RWPE2 (cell line): Measurements from ENCODE around the gene SOAT1.
"Not testable (repeated sequence)": the region's sequence is repeated elsewhere in the genome, so short reads cannot be mapped to it uniquely, and the experiment has no call there.

ENCODE experiments used
- ATAC-seq: fragments of 200-7000 bp; cut with Tn5 transposase; 3 replicates; pipeline ENCODE4 v1.9.1; 2021; ENCODE audit warnings: low read depth
- DNase-seq: peaks from one replicate; pipeline ENCODE4 v3.0.0-alpha.2; 2020; ENCODE audit warnings: low spot score
- H3K27ac ChIP-seq: fragments of 450-650 bp; 2 replicates; pipeline ENCODE4 v1.5.1; 2017; ENCODE audit warnings: mild to moderate bottlenecking; ENCODE audit not compliant: poor library complexity, severe bottlenecking
- H3K27me3 ChIP-seq: fragments of 250-450 bp; sonication (Bioruptor Pico); 2 replicates; pipeline ENCODE4 v1.5.1; 2021; ENCODE audit warnings: mild to moderate bottlenecking, moderate library complexity; ENCODE audit not compliant: insufficient read depth, poor library complexity, severe bottlenecking
- H3K36me3 ChIP-seq: fragments of 250-450 bp; sonication (Bioruptor Pico); 2 replicates; pipeline ENCODE4 v1.5.1; 2020; ENCODE audit warnings: low read depth, mild to moderate bottlenecking, moderate library complexity
- H3K4me1 ChIP-seq: fragments of 250-450 bp; sonication (Bioruptor Pico); 2 replicates; pipeline ENCODE4 v1.5.1; 2021; ENCODE audit warnings: mild to moderate bottlenecking, moderate library complexity; ENCODE audit not compliant: insufficient read depth, poor library complexity, severe bottlenecking
- H3K4me3 ChIP-seq: fragments of 250-450 bp; sonication (Bioruptor Pico); 2 replicates; pipeline ENCODE4 v1.5.1; 2021; ENCODE audit warnings: mild to moderate bottlenecking, moderate library complexity; ENCODE audit not compliant: severe bottlenecking
- H3K9me3 ChIP-seq: fragments of 250-450 bp; sonication (Bioruptor Pico); 2 replicates; pipeline ENCODE4 v1.5.1; 2021; ENCODE audit warnings: mild to moderate bottlenecking, moderate library complexity; ENCODE audit not compliant: severe bottlenecking
- TF ChIP-seq, protein P1 (sequence below): fragments of 450-650 bp; IDR thresholded peaks from one replicate; pipeline ENCODE4 v1.5.1; 2017; ENCODE audit warnings: mild to moderate bottlenecking, moderate library complexity; ENCODE audit not compliant: poor library complexity, severe bottlenecking

The SOAT1 gene

DNA sequence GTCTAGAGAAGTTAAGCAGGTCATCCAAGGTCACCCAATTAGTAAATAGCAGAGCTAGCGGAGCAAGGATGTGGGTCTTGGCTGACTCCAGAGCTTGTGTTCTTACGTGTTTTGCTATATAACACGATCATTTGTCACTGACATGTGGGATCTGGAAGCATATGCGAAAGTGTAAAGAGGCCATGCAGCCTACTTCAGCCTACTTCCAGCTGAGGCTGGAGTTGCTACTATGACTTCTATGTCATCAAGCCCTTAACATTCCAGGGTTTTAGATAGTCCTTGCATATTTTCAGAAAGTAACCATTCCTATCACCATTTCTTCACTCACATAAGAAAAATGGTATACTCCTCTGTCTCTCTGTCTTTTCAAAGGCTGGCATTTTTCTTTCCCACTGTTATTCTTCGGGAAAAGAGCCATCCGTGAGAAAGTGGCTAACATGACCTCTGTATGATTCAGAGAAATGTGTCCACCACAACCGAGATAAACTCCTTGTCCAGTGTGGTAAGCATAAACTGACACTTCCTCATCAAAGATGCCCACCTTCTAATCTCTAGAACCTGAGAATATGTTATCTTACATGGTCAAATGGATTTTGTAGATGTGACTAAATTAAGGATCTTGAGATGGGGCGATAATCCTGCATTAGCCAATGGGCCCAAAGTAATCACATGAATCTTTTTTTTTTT lies 40.2 kb upstream of the SOAT1 start:
- Histone ChIP-seq H3K4me1 (no peaks in the 10 kb centered on the region), H3K27ac (no peak overlapping the region), H3K9me3 (no peaks in the 10 kb centered on the region), H3K36me3 (no peaks in the 10 kb centered on the region), H3K4me3 (no peak overlapping the region), H3K27me3 (no peaks in the 10 kb centered on the region)
- TF ChIP-seq, protein P1, sequence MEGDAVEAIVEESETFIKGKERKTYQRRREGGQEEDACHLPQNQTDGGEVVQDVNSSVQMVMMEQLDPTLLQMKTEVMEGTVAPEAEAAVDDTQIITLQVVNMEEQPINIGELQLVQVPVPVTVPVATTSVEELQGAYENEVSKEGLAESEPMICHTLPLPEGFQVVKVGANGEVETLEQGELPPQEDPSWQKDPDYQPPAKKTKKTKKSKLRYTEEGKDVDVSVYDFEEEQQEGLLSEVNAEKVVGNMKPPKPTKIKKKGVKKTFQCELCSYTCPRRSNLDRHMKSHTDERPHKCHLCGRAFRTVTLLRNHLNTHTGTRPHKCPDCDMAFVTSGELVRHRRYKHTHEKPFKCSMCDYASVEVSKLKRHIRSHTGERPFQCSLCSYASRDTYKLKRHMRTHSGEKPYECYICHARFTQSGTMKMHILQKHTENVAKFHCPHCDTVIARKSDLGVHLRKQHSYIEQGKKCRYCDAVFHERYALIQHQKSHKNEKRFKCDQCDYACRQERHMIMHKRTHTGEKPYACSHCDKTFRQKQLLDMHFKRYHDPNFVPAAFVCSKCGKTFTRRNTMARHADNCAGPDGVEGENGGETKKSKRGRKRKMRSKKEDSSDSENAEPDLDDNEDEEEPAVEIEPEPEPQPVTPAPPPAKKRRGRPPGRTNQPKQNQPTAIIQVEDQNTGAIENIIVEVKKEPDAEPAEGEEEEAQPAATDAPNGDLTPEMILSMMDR = no peak
- ATAC-seq (no peak), DNase-seq (no peak)

DNA sequence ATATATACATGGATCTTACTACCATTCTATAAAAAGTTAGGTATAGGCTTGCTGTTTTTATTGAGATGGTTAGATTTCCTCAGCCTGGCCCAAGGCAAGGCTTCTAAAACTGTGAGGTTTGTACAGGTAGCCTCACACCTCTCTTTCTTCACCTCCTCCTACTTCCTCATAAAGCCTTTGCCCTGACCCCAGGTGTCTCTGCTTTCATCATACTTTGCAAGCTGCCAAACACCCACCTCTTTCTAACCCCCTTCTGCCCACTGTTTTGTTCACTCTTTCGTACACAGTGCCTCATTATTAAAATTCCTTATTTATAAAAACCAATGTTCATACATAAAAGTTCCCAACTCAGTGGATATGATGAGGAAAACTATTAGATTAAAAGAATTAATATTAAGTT lies 31.4 kb upstream of the SOAT1 start:
- Histone ChIP-seq H3K9me3 (no peaks in the 10 kb centered on the region), H3K4me1 (no peaks in the 10 kb centered on the region), H3K27ac (no peak overlapping the region), H3K36me3 (no peaks in the 10 kb centered on the region), H3K27me3 (no peaks in the 10 kb centered on the region), H3K4me3 (no peak overlapping the region)
- DNase-seq = no peak
- ATAC-seq = no peak
- TF ChIP-seq, protein P1 = no peak

DNA sequence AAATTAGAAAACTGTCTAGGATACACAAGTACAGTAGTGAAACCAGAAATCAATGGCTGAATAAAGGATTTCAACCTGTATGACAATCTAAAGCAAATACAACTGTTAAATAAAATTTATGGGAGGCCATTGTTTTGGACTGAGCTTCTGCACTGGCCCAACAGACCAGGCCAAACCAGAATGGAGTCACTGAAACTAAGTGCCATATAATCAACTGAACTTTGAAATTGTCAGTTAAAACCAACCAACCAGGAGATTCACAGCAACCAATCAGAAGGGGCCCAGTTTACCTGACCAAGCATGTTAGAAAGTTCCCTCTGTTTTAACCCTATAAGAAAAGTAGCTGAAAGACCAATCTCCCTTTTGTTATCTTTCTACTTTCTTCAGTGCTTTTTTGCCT lies 30.5 kb upstream of the SOAT1 start:
- no peak overlapping the region for H3K27ac ChIP-seq
- no peak for ATAC-seq
- TF ChIP-seq, protein P1 = no peak
- H3K4me1 ChIP-seq = no peaks in the 10 kb centered on the region
- no peak for DNase-seq
- no peak overlapping the region for H3K4me3 ChIP-seq
- no peaks in the 10 kb centered on the region for H3K36me3 ChIP-seq
- H3K27me3 ChIP-seq = no peaks in the 10 kb centered on the region
- H3K9me3 ChIP-seq = no peaks in the 10 kb centered on the region

DNA sequence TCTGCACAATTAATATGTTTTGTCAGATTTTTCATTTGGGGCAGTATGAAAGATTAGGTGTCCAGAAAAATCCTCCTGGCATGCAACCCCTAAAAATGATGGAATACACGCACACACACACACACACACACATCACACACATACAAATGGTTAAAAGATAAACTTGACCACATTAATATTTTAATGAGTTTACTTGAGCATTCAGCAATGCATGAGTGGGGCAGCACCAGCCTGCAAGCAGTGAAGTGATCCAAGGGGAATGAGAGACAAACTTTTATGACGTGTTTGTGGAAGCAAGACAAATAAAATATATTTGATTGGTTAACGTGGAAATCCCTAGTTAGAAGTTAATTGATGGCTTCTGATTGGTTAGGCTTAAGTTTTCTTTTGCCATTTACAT lies 29.1 kb upstream of the SOAT1 start:
- no peaks in the 10 kb centered on the region for H3K9me3 ChIP-seq
- H3K36me3 ChIP-seq = no peaks in the 10 kb centered on the region
- TF ChIP-seq, protein P1 = no peak

DNA sequence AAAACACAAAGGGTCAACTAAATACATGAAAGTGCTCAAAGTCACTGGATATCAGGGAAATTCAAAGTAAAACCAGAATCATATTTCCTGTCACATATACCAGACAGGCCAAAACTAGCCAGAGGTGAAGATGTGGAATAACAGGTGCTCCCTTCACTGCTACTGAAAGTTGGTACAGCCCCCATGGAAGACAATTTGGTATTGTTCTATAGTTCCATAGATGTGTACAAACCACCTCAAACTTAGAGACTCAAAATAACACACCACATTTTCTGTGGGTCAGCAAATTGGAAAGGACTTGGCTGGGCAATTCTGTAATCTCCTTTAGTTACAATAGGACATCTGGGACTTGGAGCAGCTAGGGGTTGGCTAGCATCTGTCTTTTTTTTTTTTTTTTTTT lies 24.5 kb upstream of the SOAT1 start:
- no peaks in the 10 kb centered on the region for H3K27me3 ChIP-seq
- no peaks in the 10 kb centered on the region for H3K9me3 ChIP-seq
- H3K4me3 ChIP-seq = no peak overlapping the region
- DNase-seq (no peak), ATAC-seq (no peak)
- H3K27ac ChIP-seq = no peak overlapping the region
- TF ChIP-seq, protein P1 = no peak
- no peaks in the 10 kb centered on the region for H3K36me3 ChIP-seq
- H3K4me1 ChIP-seq = no peaks in the 10 kb centered on the region

More for the DNA sequence above, 29.1 kb upstream of the SOAT1 start:
- Histone ChIP-seq H3K27me3 (no peaks in the 10 kb centered on the region), H3K4me3 (no peak overlapping the region), H3K4me1 (no peaks in the 10 kb centered on the region), H3K27ac (no peak overlapping the region)
- no peak for DNase-seq
- ATAC-seq = no peak

DNA sequence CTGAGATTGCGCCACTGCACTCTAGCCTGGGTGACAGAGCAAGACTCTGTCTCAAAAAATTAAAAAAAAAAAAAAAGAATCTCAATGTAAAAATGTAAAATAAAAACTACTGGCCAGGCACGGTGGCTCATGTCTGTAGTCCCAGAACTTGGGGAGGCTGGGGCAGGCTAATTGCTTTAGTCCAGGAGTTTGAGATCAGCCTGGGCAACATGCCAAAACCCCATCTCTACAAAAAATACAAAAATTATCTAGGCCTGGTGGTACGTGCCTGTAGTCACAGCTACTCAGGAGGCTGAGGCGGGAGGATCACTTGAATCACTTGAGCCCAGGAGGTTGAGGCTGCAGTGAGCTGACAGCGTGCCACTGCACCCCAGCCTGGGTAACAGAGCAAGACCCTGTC lies 19.2 kb upstream of the SOAT1 start:
- H3K27ac ChIP-seq, H3K4me1 ChIP-seq, H3K27me3 ChIP-seq, H3K36me3 ChIP-seq, H3K4me3 ChIP-seq, ATAC-seq, H3K9me3 ChIP-seq, DNase-seq: not testable (repeated sequence)
